Adrenal gland (tissue), 5 donors: ENCODE measurements around the gene SF3B3.

Experiments
- CTCF ChIP-seq, 6 experiments: fragments of 450-650 bp in 4 of 6; fragments of 200-600 bp in 2 of 6; sonication (generic) in 1 of 6; IDR thresholded peaks; 1 replicate in 5 of 6; 2 replicates in 1 of 6; pipeline versions ENCODE4 v1.5.1 to v1.8.0; 2016 to 2021; ENCODE audit warnings: antibody characterized with exemption in 6 of 6, mild to moderate bottlenecking in 2 of 6, moderate library complexity in 1 of 6
- POLR2A ChIP-seq, 2 donors: fragments of 450-650 bp; IDR thresholded peaks; one replicate each; pipeline ENCODE4 v1.6.1; 2017; ENCODE audit warnings: antibody characterized with exemption in 2 of 2, mild to moderate bottlenecking in 2 of 2, moderate library complexity in 1 of 2
- donor health status: DM: no; HTN: no; CAD: no.

- no peak for TF ChIP-seq CTCF (IDR thresholded peaks at IDR 0.05)
- TF ChIP-seq POLR2A (IDR thresholded peaks at IDR 0.05), result no peak
Measured at GRCh38 chr16:70574595-70575271, 51.1 kb downstream of the SF3B3 start.
